Muscle layer of colon (tissue), 2 donors: ENCODE data around the gene ARFGAP2.

Experiments
- H3K27ac ChIP-seq: one replicate; pipeline ENCODE4 v1.7.0; 2013; ENCODE audit warnings: low read depth, mild to moderate bottlenecking, low read length, moderate library complexity
- H3K27me3 ChIP-seq, 2 donors: one replicate each; pipeline ENCODE4 v1.7.0; 2013; ENCODE audit warnings: low read length in 2 of 2, mild to moderate bottlenecking in 2 of 2; ENCODE audit not compliant: insufficient read depth in 2 of 2, control insufficient read depth in 1 of 2
- H3K36me3 ChIP-seq: one replicate; pipeline ENCODE4 v1.7.0; 2013; ENCODE audit warnings: mild to moderate bottlenecking, low read length; ENCODE audit not compliant: insufficient read depth
- H3K4me1 ChIP-seq: one replicate; pipeline ENCODE4 v1.7.0; 2013; ENCODE audit warnings: mild to moderate bottlenecking, low read length; ENCODE audit not compliant: insufficient read depth
- H3K4me3 ChIP-seq, 2 donors: one replicate each; pipeline ENCODE4 v1.7.0; 2013; ENCODE audit warnings: low read length in 2 of 2, low read depth in 1 of 2, mild to moderate bottlenecking in 1 of 2, moderate library complexity in 1 of 2
- H3K9ac ChIP-seq: one replicate; pipeline ENCODE4 v1.7.0; 2013; ENCODE audit warnings: low read length
- H3K9me3 ChIP-seq: one replicate; pipeline ENCODE4 v1.7.0; 2013; ENCODE audit warnings: mild to moderate bottlenecking, low read length
- donor health status: abdominal sarcoma.
- donor health status: Adenocarcinoma of cecum.

Gene ARFGAP2

DNA sequence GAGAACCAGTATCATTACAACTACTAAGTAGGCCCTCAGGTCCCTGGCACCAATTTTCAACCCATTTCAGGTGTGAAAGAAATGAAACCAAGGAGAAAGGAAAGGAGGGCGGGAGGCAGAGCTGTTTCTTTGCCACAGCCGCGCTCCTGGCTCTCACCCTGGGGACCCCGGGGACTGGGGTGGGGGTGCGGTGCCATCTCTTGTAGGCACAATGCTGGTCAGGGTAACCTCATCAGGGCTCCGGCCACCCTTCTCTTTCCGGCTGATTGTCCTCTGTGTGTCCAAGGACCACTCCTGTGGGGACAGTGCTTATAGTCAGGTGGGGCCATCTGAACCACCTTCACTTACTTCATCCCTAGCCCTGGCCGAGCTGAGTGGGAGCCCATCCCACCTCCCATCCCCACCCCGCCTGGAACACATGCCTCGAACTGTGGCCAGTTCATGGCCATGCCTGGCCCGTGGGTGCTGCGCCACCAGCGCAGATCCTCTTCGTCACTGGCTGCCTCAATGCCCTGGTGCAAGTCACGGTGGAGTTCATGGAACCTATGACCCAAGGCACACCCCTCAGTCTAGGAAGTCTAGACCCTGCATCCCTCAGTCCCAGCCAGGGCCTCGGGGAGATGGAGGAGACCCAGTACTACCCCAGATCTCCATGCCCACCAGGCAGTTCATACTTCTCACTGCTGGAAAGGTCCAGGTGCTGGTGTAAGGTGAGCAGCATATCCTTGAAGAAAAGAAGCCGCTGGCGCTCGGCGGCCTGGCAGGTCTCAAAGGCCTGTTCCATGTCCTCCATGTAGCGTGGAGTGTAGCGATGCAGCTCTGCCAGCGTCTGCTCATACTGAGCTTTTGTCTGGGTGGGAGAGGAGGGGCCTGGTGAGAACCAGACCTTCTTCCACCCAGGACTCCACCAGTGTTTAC is 2.3 kb upstream of the ARFGAP2 start:
- Histone ChIP-seq H3K9me3 (no peaks in the 10 kb centered on the region), H3K27ac (no peak overlapping the region), H3K9ac (no peak overlapping the region), H3K27me3 (no peaks in the 10 kb centered on the region), H3K4me3 (no peak overlapping the region), H3K36me3 (peaks cover 38% of the 10 kb centered on the region), H3K4me1 (peaks cover 39% of the 10 kb centered on the region)

DNA sequence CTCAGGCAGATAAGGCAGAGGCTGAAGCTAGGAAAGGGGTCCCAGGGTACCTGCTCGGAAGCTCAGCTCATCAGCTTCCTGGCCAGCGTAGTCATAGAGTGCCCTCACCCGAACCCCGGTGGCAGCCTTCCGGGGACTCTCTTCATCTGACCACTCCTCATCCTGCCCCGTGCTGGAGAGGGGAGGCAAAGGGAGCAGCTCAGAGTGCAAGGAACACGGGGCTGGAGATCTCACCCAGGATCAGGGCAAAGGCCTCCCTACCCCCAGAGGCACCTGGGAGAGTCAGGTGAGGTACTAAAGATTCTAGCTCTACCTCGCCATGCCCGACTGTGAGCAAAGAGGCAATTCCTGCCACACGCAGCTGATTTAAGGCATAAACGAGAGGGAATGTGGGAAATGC is 1.6 kb upstream of the ARFGAP2 start:
- Histone ChIP-seq H3K36me3 (peaks cover 45% of the 10 kb centered on the region), H3K9ac (peak overlapping the region; percentile 70), H3K4me3 (no peak overlapping the region), H3K27me3 (no peaks in the 10 kb centered on the region), H3K27ac (no peak overlapping the region), H3K9me3 (no peaks in the 10 kb centered on the region), H3K4me1 (peaks cover 42% of the 10 kb centered on the region)

DNA sequence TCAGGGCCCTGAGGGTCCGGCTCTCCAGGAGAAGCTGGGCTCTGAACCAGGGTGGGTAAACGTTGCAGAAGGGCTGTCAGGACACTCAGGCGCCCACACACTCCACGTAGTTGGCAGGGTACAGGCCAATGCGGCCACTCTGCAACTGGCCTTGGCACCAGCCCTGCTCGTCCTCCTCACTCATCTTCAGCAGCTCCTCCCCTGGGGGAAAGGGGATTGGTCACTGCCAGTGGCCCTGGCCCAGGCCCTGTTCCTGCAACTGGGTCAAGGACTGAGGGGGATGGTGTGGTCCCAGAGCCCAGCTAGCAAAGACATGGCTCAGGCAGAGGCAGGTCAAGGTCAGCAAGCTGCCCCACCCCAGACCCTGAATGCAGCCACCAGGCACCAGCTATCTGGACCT is 1.2 kb upstream of the ARFGAP2 start:
- H3K9me3 ChIP-seq: no peaks in the 10 kb centered on the region
- H3K9ac ChIP-seq: peak overlapping the region; percentile 70
- peaks cover 47% of the 10 kb centered on the region for H3K4me1 ChIP-seq
- no peaks in the 10 kb centered on the region for H3K27me3 ChIP-seq
- H3K27ac ChIP-seq: peak overlapping the region; percentile 97
- peak overlapping the region in 1 of 2 donors; percentile 69 for H3K4me3 ChIP-seq
- H3K36me3 ChIP-seq: peaks cover 50% of the 10 kb centered on the region

DNA sequence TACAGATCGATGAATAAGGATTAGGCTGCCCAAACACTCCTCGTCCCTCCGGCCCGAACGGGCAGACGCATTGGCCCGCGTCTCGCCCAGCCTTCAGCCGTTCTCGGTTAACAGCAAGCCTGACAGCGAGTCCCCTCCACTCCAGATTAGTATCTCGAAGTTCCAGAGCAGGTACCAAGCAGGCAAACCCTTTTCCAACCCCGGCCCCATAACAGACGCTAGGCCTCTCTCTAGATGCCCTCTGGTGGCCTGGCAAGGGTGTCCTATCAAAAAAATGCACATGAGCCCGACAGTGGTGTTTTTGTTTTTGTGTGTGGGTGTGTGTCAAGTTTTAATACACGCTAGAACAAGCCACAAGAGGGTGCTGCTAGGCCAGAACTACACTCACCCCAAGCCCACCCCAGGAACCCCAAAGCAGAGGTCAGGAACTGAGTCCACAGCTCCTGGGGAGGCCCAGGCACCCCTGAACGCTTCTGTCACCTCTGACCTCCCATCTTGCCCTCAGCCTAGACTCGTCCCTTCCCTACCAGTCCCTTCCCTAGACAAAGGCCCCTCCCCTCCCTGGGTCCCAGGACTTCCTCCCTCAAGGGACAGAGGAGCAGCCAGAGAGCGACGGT is 658 bp upstream of the ARFGAP2 start:
- Histone ChIP-seq H3K4me1 (peaks cover 48% of the 10 kb centered on the region), H3K27ac (peak overlapping the region; percentile 97), H3K36me3 (peaks cover 55% of the 10 kb centered on the region)

DNA sequence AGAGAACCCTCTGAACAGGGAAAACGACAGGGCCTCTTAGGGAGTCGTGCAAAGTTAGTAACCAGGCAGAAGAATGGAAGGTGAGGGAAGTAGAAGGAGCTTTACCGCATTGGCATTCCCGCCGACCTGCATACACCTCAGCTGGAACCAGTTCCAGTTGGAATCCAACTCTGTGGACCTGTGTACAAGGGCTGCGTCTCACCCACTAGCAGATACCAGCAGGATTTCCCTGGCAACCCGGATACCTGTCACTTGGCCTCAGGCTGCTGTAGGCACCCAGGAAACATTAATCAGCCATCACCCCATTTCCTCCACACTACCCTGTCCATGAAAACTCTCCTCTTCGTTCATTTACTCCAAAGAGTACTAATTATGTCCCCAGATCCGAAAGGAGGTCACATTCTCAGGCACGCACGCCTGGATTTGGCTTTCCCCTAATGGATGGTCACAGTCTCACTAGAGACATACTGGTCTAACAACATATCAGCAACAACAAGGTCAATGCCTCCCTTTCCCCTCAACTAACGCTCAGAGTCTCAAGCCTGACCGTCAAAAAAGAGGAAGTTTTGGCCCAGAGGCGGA is 842 bp downstream of the ARFGAP2 start:
- Histone ChIP-seq H3K9me3 (no peaks in the 10 kb centered on the region), H3K36me3 (peaks cover 70% of the 10 kb centered on the region), H3K4me3 (peak overlapping the region; percentile 69 to 87), H3K27ac (peak overlapping the region; percentile 97), H3K9ac (peak overlapping the region; percentile 78), H3K27me3 (no peaks in the 10 kb centered on the region), H3K4me1 (peaks cover 62% of the 10 kb centered on the region)

More for the DNA sequence above, 658 bp upstream of the ARFGAP2 start:
- Histone ChIP-seq H3K4me3 (peak overlapping the region; percentile 51 to 69), H3K9me3 (no peaks in the 10 kb centered on the region), H3K27me3 (no peaks in the 10 kb centered on the region), H3K9ac (peak overlapping the region; percentile 70)

DNA sequence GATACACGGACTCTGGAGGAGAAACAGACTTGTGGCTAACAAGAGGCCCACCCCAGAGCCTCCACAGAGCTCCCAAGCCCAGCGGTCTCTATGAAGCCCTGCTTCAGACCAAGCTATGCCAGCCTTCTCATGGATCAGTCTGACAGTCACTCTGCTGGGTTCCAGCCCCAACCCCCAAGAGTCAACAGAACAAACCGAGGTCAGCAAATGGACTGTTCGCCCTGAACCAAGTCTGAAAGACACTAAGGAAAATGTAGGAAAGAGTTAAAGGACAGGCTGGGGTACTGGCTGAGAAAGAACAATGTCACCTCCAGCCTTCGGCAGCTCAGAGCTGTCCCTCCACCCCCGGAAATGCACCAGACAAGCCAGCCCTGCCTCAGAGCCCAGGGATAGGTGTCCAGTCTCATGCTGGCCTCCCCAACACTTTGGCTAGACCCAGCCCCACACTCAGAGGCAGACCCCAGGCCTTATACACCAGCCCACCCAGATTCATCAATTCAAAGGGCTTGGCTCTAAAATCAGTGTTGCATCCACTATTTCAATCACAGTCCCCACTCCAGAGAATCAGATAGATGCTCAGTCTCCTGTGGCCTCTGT is 3.8 kb downstream of the ARFGAP2 start:
- Histone ChIP-seq H3K9me3 (no peaks in the 10 kb centered on the region), H3K36me3 (peaks cover 69% of the 10 kb centered on the region), H3K27me3 (no peaks in the 10 kb centered on the region), H3K27ac (peak overlapping the region; percentile 28), H3K9ac (no peak overlapping the region), H3K4me1 (peaks cover 50% of the 10 kb centered on the region), H3K4me3 (no peak overlapping the region)

DNA sequence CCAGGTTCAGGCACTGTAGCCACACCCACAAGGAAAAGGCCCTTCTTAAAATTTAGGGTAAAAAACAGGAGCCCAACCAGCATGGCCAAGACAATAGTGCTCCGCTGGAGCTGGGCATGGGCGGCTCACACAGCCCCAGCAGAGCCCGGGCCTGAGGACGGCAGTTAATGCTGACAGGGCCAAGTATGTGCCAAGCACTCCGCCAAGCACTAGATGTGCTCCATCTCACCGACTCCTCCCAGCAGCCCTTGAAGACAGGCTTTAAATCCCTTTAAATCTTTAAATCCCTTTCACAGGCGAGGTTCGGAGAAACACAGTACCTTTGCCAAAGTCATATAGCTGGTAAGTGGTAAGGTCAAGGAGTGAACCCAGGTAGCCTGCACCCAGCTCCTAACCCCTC is 4.8 kb downstream of the ARFGAP2 start:
- Histone ChIP-seq H3K27me3 (no peaks in the 10 kb centered on the region), H3K4me3 (no peak overlapping the region), H3K27ac (no peak overlapping the region), H3K9me3 (no peaks in the 10 kb centered on the region), H3K4me1 (peaks cover 46% of the 10 kb centered on the region), H3K9ac (peak overlapping the region; percentile 33), H3K36me3 (peaks cover 76% of the 10 kb centered on the region)

DNA sequence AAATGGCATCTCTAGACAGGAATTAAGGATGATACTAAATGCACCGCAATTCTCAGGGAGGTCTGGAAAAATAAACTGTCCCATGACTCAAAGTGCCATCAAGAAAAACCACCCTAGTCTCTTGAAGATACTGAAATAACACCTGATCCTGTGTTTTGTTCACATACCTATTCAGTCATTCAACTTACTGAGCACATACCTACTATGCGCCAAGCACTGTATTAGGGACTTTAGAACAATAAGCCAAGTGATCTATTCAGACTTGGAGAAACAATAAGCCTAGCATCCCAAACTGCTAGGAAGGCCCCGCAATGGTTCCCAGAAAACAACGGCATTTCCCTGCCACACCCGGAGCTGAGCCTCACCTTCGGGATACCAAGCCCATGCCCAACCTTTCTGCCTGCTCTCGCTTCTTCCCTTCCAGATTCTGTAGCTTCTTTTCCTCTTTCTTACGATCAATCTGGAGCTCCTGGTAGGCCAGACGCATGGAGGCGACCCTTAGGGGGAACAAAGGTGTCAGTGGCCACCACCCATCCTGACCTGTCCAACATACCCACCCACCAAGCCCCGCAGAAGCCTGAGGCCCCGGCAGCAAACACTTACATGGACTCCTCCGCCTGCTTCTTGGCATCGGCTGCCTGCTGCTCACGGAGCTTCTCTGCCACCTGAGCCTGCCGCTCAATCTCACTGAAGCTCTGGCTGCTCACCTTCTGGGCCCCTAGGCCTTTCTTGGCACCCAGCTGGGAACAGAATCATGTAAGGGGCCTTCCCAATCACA is 5.4 kb downstream of the ARFGAP2 start:
- no peak overlapping the region for H3K4me3 ChIP-seq
- peak overlapping the region; percentile 33 for H3K9ac ChIP-seq
- H3K36me3 ChIP-seq: peaks cover 82% of the 10 kb centered on the region
- no peak overlapping the region for H3K27ac ChIP-seq
- H3K9me3 ChIP-seq: no peaks in the 10 kb centered on the region
- H3K27me3 ChIP-seq: no peaks in the 10 kb centered on the region
- H3K4me1 ChIP-seq: peaks cover 46% of the 10 kb centered on the region

DNA sequence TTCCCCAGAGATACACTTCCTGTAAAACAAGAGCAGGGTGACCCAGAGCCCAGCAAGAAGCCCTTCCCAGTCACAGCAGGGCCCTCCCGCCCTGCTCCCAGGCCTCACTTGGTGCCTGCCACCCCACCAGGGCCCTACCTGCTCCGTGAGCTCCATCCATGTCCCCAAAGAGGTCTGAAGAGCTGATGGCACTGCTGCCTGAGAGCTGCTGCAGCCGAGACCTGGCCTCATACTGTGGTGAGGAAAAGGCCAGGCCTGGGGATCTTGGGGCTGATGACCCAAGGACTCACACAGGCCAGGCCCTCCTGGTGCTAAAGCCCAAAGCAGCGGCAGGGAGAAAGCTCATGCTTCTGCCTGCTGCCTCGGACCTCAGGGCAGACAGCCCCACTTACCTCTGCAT is 10.3 kb downstream of the ARFGAP2 start:
- Histone ChIP-seq H3K9me3 (no peaks in the 10 kb centered on the region), H3K9ac (no peak overlapping the region), H3K36me3 (peaks cover 68% of the 10 kb centered on the region), H3K27ac (no peak overlapping the region), H3K27me3 (no peaks in the 10 kb centered on the region), H3K4me1 (peaks cover 15% of the 10 kb centered on the region), H3K4me3 (no peak overlapping the region)

DNA sequence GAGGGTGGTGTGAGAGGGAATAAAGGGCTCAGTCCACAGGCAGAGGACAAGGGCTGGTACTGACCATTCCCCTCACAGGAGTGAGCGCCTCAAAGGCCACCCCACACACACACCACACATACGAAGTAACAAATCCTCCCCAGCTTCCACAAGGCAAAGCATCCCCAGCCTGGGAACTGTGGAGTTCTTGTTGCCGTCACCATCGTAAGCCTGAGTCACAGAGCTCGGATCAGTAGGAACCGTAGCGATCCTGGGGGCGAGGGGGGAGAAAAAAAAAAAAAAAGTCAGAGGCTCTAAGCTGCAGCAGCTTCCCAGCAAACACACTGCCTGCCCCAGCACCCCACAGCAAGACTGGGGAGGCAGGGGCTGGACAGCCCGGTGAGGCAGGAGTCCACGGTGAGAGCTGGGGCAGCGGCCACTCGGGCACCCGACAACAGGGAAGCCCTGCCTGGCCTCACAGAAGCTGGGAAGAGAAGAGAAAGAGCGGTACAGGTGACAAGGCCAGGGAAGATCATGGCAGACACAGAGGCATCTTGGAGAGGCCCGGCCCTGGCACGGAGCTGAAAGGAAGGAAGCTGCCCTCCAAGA is 11.3 kb downstream of the ARFGAP2 start:
- Histone ChIP-seq H3K9me3 (no peaks in the 10 kb centered on the region), H3K9ac (no peak overlapping the region), H3K27ac (no peak overlapping the region), H3K36me3 (peaks cover 60% of the 10 kb centered on the region), H3K4me3 (no peak overlapping the region), H3K4me1 (peaks cover 16% of the 10 kb centered on the region), H3K27me3 (no peaks in the 10 kb centered on the region)
